Measurements from ENCODE around the gene MEIOSIN.
"Not testable (repeated sequence)": the region's sequence is repeated elsewhere in the genome, so short reads cannot be mapped to it uniquely, and the experiment has no call there.

Gene MEIOSIN

DNA sequence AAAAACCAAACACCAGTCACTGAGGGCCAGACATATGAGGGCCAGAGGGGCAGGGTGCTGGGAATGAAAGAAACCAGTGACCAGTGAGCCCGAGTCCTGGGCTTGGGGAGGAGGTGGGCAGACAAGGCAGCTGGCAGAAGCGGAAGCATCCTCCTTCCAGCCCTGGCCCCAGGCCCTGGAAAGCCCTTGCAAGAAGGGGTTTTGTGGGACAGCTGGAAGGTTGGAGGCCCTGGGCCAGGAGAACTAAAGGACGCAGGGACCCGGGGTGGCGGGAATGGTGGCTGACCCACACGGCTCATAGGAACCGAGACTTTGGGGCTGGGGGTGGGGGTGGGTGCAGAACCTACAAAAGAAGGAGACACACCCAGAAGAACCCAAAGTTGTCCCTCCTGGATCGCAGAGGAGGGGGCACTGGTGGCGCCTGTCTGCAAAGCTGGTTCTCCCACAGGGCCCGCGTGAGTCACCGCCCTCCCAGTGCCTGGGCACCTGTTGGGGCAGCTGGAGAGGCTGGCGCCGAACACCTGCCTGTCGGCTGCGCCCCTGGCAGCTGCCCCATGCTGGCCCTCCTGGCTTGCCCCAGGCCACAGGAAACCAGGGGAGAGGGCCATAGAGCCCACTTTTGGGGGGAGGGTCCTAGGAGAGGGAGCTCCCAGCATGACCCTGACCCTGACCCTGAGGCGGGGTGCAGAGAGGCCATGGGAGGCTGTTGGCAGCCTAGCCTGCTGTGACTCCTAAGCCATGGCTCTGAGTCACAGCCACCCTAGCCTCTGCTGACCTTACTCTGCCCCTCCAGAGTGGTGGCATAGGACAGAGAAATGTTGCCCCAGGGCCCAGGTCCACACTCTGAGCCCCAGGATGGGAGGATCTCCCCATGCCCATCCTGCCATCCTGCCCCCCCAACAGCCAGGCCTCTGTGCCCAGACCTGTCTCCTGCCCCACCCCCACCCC, 48.2 kb downstream of the MEIOSIN start:
- FAIRE-seq, result no peak

GRCh38 chr19:45782162-45782691, 49.0 kb downstream of the MEIOSIN start, which contains the start of gene DMPK:
TSS of gene DMPK (minus strand) at chr19:45782490. CDS start at chr19:45782352, 138 bp downstream.
- FAIRE-seq, result no peak

GRCh38 chr19:45782820-45783785, 49.9 kb downstream of the MEIOSIN start:
- no peak for FAIRE-seq

GRCh38 chr19:45784096-45784495, 50.9 kb downstream of the MEIOSIN start:
- FAIRE-seq, result no peak

DNA sequence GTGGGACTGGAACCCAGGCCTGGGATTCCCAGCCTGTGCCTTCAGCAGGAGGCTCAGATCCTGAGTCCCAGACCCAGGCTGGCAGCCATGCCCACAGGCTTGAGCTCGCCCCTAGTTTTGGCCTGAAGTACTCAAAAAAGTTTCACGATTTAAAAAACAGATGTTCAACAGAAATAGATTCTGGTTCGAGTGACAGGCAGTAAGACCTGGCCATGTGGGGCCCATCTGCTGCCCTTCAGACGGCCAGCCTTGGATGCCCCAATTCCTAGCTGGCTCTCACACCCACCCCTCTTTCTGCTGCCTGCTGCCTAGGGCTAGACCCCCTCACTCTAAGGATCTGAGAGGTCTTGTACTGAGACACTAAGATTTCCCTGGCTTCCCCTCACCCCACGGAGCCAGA, 51.9 kb downstream of the MEIOSIN start:
- no peak for FAIRE-seq

DNA sequence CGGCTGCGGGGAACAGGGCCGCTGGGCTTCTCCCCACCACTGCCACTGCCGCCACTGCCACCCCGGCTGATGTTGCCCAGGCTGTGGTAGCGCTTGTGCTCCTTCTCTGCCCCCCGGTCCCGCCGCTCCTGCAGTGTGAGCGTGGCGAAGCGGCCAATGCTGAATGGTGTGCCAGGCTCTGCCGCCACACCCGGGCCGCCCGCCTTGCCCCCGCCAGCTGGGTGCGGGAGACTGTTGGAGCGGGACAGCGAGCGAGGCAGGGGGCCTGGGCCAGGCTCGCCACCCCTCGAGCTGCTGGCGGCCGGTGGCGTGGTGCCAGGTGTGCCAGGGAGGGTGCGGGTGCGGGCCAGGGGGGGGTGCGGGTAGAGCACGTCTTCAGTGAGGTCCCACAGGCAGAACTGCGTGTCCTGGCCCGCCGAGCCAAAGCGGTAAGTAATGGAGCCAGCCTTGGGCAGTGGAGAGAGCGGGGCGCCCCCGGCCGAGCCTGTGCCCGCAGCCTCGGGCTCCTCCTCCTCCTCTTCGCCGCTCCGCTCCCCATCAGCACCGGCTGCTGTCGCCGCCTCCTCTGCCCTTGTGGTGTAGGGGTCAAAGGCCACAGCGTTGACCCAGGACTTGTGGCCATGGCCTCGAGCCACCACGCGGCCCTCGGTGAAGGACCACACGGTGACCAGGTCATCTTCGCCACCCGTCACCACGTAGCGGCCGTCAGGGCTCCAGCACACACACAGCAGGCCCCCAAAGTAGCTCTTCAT, 52.7 kb downstream of the MEIOSIN start:
- FAIRE-seq, result no peak

DNA sequence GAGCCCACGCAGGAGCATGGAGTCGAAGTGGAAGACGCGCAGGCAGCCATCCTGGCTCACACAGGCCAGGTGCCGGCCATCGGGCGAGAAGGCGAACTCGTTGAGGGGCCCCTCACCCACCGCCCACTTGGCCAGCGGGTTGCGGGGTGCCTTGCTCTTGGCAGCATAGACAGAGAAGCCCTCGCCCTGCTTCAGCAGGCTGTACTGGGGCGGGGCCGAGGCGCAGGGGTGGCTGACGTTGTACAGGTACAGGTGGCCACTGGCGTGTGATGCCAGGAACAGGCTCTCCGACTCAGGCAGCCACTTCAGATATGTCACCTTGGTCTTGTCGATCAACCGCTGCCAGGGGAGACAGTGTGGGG, 53.3 kb downstream of the MEIOSIN start:
- no peak for FAIRE-seq

DNA sequence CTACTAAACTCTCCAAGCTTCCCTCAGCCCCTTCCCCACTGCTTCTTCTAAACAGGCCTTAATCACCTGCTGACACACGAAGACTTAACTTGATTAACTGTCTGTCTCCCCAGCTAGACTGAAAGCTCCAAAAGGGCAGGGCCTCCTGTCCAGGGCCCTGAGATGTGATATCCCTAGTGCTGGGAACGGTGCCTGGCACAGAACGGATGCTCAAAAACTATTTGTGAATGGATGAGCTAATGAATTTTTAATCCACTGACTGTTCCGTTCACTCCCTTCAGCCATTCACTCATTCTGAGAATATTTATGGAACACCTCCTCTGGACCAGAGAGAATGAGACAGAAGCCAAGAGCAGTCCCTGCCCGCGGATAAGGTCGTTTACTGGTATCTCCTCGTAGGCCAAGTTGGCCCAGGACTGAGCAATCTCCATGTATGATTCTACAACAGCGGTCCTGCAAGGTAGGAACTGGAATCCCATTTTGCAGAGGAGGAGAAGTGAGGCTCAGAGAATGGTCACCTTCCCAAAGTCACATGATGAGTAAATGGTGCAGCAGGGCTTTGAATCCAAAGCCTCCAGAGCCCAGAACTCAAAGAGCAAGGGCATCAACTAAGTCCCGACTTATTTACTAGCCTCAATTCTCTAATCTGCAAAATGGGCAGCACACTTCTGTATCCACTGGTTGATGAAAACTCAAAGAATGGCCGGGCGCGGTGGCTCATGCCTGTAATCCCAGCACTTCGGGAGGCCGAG, 56.0 kb downstream of the MEIOSIN start:
- FAIRE-seq, result no peak

DNA sequence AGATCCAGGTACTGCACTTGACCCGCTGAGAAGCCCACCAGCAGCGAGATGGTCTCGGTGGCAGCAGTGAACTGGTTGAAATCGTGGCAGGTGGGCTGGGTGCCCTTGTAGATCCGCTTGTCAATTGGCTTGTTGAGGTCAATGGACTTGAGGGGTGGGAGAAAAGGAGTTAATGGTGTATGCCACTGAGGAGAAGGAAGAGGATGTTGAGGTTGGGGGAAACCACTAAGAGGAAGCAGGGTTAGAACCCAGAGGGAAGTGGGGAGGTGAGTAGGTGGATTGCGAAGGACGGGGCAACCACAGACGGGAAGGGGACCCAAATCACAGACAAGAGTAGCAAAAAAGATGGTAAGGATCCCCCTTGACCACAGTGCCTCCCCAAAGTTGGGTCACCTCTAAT, 57.7 kb downstream of the MEIOSIN start:
- FAIRE-seq, result no peak

GRCh38 chr19:45791744-45792469, 58.7 kb downstream of the MEIOSIN start:
- FAIRE-seq, result no peak

DNA sequence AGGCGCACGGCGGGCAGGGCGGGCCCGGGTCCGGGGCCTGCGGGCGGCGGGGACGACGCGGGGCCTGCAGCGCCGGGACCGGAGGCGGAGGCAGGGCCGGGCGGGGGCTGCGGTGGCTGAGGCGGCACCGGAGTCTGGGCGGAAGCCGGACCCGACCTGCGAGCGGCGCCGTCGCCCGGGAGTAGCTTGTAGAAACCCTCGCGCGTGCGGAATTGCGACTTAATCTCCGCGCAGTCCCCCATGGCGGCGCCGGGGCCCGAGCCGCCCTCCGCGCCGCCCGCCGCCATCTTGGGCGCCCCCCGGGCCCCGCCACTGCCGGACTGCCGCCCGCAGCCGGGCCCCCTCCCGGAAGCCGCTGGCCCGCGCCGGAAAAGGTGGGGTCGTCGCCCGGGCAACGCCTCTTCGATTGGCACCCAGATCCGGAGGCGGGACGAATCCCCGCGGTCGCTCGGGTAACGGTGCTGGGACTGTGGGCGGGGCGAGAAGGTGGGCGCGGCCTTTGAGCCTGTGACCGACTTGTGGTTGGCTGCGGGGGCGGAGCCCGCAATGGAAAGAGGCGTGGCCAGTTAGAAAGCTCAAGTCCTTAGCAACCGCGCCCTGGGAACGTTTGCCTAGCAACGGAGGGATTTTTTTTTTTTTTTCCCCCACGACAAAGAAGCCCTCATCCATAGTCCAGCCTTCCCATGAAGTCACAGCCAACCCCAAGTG, 59.4 kb downstream of the MEIOSIN start, which contains the start of gene DMWD:
Gene DMWD (minus strand): TSS at position 376 of the 708 bp plus-strand sequence. CDS start 89 bp downstream, at position 287.
- no peak for FAIRE-seq

DNA sequence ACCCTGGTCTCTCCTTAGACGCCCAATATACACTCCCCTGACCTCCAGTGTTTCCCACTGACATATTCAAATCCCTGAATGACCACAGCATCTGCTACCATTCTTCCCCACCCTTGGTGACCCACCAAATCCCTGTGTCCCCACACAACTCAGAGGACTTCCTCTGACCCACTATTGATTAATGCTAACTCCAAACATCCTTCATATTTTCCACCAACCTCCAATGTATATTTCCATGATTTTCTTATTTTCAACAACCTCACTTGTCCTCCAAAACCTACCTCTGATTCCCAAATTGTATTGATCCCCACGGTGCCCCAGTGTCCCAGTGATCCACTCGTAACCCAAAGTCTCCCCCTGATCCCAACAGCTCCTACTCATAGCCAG, 59.9 kb downstream of the MEIOSIN start:
- FAIRE-seq, result no peak

GRCh38 chr19:45793876-45794275, 60.6 kb downstream of the MEIOSIN start:
- FAIRE-seq, result no peak

DNA sequence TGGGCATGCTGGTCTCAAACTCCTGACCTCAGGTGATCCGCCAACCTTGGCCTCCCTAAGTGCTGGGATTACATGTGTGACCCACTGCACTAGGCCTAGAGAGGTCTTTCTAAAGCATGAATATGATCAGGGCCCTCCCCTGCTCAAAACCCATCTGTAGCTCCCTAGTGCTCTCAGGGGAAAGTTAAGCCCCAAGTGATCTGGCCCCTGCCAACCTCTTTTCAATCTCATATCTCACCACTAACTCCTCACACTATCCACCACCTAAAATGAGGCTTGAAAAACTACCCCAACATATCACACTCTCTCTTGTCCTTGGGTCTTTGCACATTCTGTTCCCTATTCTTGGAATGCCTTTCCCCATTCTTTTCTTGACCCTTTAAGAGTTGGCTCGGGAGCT, 61.4 kb downstream of the MEIOSIN start:
- FAIRE-seq, result no peak

DNA sequence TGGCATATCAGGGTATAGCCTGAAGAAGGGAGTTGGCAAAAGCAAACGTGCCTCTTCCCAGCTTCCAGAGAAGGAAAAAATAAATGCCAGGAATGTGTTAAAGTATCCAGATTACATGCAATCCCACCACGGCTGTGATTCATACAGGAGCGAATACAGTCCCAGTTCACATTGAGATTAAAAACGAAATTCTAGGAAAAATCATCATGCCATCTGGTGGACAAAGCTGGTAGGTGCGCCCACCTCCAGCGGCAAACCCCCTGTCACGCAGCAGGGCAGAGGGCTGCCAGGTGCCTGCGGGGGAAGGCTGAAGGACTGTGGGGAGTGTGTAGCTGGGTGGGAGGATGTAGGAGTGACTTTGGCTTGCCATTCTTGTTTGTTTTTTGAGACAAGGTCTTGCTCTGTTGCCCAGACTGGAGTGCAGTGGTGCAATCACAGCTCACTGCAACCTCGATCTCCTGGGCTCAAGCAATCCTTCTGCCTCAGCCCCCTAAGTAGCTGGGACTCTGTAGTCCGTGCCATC, 65.8 kb downstream of the MEIOSIN start:
- FAIRE-seq, result no peak

GRCh38 chr19:45799541-45799940, 66.3 kb downstream of the MEIOSIN start:
- not testable (repeated sequence) for FAIRE-seq

GRCh38 chr19:45800070-45800553, 66.9 kb downstream of the MEIOSIN start:
- no peak for FAIRE-seq

- no peak for FAIRE-seq
Observed at GRCh38 chr19:45801603-45802175, 68.5 kb downstream of the MEIOSIN start.

Data from colon (tissue), 2 donors.